ENCODE measurements around the gene TNPO2.
A peak's percentile ranks its signal among the peaks of the same experiment; 100 is the strongest.

The TNPO2 gene

DNA sequence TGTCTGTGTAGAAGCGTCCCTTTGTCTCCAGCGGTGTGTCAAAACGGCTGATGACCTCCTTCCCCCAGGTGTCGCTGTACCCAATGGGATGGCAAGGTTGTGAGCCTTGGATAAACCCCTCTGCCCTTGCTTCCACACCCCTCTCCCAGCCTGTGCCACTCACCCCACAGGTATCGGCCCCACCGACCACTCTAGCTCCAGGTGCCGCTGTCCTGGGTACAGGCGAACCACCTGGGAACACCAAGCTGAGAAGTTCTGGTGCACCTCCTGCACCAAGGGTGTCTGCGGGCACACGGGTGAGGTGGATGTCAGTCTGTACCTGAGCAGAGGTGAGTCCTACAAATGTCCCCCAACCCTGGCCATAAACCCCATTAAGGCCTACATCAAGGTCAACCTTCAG is 73.8 kb downstream of the TNPO2 start:
- TF ChIP-seq, protein P1, sequence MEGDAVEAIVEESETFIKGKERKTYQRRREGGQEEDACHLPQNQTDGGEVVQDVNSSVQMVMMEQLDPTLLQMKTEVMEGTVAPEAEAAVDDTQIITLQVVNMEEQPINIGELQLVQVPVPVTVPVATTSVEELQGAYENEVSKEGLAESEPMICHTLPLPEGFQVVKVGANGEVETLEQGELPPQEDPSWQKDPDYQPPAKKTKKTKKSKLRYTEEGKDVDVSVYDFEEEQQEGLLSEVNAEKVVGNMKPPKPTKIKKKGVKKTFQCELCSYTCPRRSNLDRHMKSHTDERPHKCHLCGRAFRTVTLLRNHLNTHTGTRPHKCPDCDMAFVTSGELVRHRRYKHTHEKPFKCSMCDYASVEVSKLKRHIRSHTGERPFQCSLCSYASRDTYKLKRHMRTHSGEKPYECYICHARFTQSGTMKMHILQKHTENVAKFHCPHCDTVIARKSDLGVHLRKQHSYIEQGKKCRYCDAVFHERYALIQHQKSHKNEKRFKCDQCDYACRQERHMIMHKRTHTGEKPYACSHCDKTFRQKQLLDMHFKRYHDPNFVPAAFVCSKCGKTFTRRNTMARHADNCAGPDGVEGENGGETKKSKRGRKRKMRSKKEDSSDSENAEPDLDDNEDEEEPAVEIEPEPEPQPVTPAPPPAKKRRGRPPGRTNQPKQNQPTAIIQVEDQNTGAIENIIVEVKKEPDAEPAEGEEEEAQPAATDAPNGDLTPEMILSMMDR (IDR thresholded peaks at IDR 0.05; ENCODE audit: control extremely low read depth, extremely low read depth, low read depth, missing control alignments) = no peak
- DNase-seq (ENCODE audit: extremely low spot score) = peak; percentile 11
- CTCF ChIA-PET = no interaction called here
- POLR2A ChIA-PET = interaction anchor here (0.7 kb wide), 1 partner anchor 37 kb away, joined by 11 read pairs; no protein-coding TSS in a partner anchor
